ENCODE data around the gene KCTD3.

The KCTD3 gene

GRCh38 chr1:215566556-215567490, at the start of gene KCTD3:
Gene KCTD3, plus strand, starts transcription at chr1:215567304. Its CDS starts 382 bp downstream, at chr1:215567686.
- peak; percentile 88 for DNase-seq (ENCODE audit: low spot score)

- no peak for DNase-seq (ENCODE audit: low spot score)
Measured at GRCh38 chr1:215517441-215517891, 49.6 kb upstream of the KCTD3 start.

- no peak for DNase-seq (ENCODE audit: low spot score)
Measured at GRCh38 chr1:215518594-215518993, 48.5 kb upstream of the KCTD3 start.

- no peak for DNase-seq (ENCODE audit: low spot score)
Measured at GRCh38 chr1:215521279-215521678, 45.8 kb upstream of the KCTD3 start.

- DNase-seq (ENCODE audit: low spot score), result peak; percentile 27
Measured at GRCh38 chr1:215523128-215523861, 43.8 kb upstream of the KCTD3 start.

GRCh38 chr1:215523906-215524305, 43.2 kb upstream of the KCTD3 start:
- DNase-seq (ENCODE audit: low spot score), result no peak

GRCh38 chr1:215526147-215526845, 40.8 kb upstream of the KCTD3 start:
- peak; percentile 29 for DNase-seq (ENCODE audit: low spot score)

GRCh38 chr1:215526846-215527151, 40.3 kb upstream of the KCTD3 start:
- no peak for DNase-seq (ENCODE audit: low spot score)

GRCh38 chr1:215529111-215529510, 38.0 kb upstream of the KCTD3 start:
- DNase-seq (ENCODE audit: low spot score), result no peak

GRCh38 chr1:215529571-215529970, 37.5 kb upstream of the KCTD3 start:
- no peak for DNase-seq (ENCODE audit: low spot score)

GRCh38 chr1:215530401-215530984, 36.6 kb upstream of the KCTD3 start:
- DNase-seq (ENCODE audit: low spot score), result no peak

- peak; percentile 21 for DNase-seq (ENCODE audit: low spot score)
Measured at GRCh38 chr1:215539803-215540570, 27.1 kb upstream of the KCTD3 start.

GRCh38 chr1:215542301-215542700, 24.8 kb upstream of the KCTD3 start:
- no peak for DNase-seq (ENCODE audit: low spot score)

GRCh38 chr1:215543191-215543606, 23.9 kb upstream of the KCTD3 start:
- peak; percentile 19 for DNase-seq (ENCODE audit: low spot score)

- no peak for DNase-seq (ENCODE audit: low spot score)
Measured at GRCh38 chr1:215543806-215544205, 23.3 kb upstream of the KCTD3 start.

GRCh38 chr1:215544566-215544965, 22.5 kb upstream of the KCTD3 start:
- no peak for DNase-seq (ENCODE audit: low spot score)

GRCh38 chr1:215545096-215545495, 22.0 kb upstream of the KCTD3 start:
- no peak for DNase-seq (ENCODE audit: low spot score)

- no peak for DNase-seq (ENCODE audit: low spot score)
Measured at GRCh38 chr1:215547011-215547410, 20.1 kb upstream of the KCTD3 start.

- no peak for DNase-seq (ENCODE audit: low spot score)
Measured at GRCh38 chr1:215551806-215552205, 15.3 kb upstream of the KCTD3 start.

- no peak for DNase-seq (ENCODE audit: low spot score)
Measured at GRCh38 chr1:215554865-215555264, 12.2 kb upstream of the KCTD3 start.

- DNase-seq (ENCODE audit: low spot score), result no peak
Measured at GRCh38 chr1:215555531-215555930, 11.6 kb upstream of the KCTD3 start.
